ENCODE data around the gene KAT7.

KAT7 gene

DNA sequence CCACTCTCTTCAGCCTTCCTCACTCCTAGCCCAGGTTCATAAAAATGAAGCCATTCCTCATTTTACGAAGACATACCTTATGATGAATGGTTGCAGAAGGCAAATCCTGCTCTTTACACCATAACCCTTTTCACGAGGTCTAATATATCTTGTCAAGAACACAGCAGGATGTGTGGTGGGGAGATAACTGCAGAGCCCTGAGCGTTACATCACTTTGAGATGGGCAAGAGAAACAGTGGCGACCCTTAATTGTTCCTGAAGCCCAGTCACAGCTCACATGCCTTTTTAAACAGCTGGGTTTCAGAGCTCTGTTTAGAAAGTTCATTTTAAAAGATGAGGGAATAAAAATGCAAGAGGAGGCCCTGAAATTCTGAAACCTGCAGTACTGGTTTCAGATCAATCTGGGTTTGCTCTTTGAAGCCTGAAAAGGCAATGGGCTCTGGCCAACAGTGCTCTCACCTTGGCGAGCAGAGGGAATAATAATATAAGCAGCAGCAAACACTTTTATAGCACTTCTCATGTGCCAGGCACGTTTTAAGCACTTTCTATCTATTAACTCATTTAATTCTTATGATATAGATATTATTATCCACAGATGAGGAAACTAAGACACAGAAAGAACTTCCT is 27.4 kb upstream of the KAT7 start:
- DNase-seq: peak; percentile 52

DNA sequence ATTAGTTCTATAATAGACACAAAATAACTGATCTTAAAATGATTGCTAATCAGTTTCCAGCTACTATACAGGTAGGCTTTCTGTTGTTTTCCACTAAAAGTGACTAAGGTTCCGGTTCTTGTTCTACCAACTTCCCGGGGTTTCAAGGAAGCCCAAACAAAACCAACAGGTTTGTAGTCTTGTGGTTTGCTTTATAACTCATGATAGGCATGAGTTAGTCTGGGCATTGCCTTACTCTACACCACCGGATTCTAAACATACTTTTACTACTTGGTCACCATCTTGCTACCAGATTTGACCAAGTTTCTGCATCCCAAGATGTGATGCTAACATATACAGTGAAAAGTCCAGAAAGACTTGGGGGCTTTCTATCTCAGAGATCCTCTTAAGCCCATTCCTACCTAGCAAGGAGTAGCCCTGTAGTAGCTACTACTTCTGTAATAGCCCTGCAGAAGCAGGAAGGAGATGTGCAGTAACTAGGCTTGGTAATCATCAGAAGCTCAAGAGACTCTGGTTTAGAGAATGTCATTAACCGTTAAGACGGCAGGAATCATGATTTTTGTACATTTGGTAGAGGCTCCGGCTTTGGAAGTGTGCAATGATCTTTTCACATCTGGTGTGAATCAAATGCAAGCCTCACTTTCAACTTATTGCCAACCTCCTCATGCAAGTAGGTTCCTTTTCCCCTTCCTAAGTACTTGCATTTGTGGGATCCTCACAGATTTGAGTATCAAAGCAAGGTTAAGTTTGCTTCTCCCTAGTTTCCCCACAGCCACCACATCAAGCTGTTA is 26.1 kb upstream of the KAT7 start:
- no peak for DNase-seq

- peak; percentile 99 for DNase-seq
These were observed 24.5 kb upstream of the KAT7 start, which contains the start of gene FAM117A for GRCh38 chr17:49763735-49764558. Gene FAM117A, minus strand, starts transcription at chr17:49764131. Its CDS starts 44 bp downstream, at chr17:49764087.

DNA sequence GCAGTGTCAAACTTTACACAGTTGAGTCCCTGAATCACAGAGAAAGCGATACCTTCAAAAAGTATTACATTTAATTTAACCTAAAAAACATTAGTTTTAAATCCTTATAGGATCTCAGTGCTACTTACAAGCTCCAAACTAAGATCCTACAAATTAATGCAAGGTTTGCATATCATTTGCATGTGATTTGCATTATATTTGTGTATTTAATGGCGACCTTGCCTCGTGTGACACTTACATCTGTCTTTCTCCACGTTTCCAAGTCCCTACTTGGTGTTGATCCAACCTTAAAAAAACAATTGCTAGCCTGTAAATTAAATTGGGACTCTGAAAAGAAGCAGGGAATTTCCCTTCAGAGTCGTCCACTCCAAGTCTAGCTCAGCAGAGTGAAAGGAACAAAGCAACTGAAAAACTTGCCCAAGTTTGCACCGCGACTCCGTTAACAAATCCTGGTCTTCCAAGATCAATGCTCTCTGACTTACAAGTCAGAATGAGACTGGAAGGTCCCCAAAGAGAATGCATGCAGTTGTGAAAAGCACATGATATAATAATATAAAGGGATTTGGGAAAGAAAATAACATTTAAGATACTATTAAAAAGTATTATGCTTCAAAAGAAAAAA is 23.8 kb upstream of the KAT7 start:
- DNase-seq: no peak

GRCh38 chr17:49766918-49767530 is 21.5 kb upstream of the KAT7 start:
- DNase-seq: no peak

DNA sequence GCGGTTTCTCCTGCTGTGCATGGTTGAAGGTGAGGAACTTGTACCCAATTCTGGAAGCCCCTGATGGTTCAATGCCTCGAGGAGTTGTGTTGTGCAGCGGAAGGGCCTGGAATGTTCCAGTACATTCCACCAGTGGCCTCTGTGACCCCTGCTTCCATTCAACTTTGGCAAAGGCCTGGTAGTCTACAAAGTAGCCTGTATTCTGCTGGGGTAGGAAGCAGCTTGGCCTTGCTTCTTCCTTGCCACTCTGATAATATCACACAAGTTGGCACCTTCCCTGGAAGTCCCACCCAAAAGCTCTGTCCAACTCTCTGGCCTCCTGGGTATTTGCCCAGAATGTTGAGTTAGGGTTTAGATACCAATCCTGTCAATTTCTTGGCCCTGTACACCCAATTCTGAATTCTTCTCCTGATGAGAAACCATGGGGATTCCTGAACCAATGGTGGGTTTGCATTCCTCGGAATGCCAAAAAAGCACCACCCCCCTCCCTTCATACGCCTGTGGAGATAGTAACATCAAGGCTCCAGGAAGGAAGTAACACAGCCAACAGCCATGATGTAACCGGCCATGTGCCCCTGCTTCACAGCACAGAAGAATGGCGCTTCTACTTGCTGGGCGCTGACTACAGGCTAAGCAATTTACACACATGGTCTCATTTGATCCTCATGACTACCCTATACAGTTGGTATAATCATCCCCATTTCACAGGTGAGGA is 12.8 kb upstream of the KAT7 start:
- no peak for DNase-seq

DNA sequence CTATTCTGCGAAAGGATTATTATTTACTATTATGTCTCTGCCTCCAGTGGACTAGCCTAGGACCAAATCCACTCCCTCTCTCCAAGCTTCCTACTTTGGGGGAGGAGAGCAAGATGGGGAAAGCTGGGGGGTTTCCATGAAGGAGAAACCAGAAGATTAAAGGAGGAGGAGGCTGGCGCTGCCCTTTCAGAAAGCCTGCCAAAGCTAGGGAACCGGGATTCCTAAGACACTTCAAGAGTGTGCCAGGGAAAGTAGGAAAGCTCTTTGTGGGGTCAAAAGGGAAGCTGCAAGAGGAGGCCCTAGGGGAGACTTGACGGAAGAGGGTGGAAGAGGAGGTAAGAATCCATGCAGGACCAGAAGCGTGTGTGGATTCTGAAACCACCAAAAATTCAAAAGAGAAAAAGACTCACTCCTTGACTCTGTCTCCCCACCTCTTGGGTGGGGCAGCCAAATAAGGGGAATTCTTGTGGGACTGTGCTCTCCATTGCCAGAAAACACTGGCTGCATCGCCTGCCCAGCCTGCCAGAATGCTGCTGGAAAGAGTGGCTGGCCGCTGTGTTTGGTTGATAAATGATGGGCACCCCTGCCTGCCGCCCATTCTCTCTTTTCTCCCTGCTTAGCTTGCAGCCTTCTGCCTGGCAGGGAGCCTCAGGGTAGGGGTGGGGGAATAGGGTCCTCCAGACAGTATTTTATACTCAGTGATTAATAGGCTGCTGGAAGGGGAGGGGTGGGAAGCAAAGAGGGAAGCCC is 11.8 kb upstream of the KAT7 start:
- DNase-seq: no peak

GRCh38 chr17:49777563-49777962 is 10.9 kb upstream of the KAT7 start:
- DNase-seq: no peak

- no peak for DNase-seq
These were observed 9.2 kb upstream of the KAT7 start for GRCh38 chr17:49779156-49779738.

DNA sequence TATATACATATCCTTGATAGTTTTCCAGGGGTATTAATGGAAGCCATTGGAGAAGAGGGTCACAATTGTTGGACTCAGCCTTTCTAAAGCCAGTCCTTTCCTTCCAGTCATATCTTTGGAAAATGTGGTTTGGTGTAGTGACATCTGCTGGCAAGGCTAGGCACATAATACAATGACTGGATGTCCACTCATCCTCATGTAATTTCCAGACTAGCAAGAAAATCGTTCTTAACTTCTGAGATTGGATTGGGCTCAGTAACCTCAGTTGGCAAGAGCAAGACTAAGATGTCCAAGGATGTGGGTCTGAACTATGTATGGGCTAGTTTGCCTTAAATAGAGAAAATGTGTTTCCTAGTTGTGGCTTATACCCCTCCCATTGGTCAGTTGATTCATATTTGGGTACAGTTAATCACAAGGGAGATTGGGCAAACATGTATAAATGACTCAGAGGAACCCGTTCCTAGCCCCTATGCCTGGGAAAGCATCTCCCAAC is 8.7 kb upstream of the KAT7 start:
- DNase-seq: peak; percentile 70

- DNase-seq: peak; percentile 24
These were observed 5.3 kb upstream of the KAT7 start for GRCh38 chr17:49783071-49783715.

GRCh38 chr17:49783791-49784190 is 4.7 kb upstream of the KAT7 start:
- no peak for DNase-seq

GRCh38 chr17:49784636-49785035 is 3.8 kb upstream of the KAT7 start:
- no peak for DNase-seq

DNA sequence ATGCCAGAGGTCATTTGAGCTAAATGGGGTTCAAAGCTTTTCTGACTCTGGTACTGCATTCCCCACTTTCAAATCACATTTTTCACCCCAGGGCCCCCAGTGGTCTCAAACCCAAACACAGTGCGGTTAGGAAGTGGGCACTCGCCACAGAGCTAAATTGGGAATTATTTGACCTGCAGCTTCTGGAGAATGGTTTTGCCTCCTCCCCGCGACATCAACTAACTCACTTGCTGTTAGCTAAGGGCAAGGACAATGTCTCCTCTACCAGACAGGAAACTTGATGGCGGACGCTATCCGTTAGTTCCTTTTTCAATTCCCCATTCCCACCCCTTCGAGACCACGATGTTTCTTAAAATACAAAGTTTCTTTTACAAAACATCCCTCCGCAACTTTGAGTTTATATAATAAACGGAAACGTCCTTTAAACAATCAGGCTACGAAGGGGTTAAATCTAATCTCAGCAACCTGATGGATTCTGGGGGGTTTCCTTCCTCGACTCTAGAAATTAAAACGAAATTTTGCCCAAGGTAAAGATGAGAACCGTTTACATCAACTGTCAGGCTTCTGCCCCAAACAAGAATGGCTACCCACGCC is 500 bp upstream of the KAT7 start:
- no peak for DNase-seq

DNA sequence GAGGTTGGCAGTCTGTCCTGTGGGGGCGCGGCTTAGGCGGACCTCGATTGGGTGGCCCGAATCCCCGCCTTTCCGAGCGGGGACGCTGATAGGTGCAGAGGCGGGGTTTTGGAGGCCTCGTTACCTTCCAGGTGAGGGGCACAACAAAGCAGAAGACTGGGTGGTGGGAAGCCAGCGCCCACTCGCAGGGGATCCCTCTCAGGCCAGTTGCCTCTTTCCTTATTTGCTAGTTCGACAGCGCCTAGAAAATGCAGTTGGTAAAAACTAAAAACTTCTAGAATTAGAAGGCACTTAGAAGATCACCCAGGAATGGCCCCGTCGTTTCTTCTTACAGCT is 730 bp downstream of the KAT7 start:
- no peak for DNase-seq

GRCh38 chr17:49793309-49793708 is 4.8 kb downstream of the KAT7 start:
- DNase-seq: no peak

DNA sequence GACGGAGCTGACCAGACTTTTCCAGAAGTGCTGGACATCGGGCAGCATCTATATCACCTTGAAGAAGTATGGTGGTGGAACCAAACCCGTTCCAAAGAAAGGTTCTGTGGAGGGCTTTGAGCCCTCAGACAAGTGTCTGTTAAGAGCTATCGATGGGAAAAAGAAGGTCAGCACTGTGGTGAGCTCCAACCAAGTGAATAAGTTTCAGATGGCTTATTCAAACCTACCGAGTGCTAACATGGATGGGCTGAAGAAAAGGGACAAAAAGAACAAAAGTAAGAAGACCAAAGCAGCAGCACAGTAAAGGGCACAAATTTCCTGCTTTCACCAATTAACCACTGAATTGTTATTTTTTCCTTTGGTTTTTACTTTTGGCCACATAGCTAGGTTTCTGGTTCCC is 6.9 kb downstream of the KAT7 start:
- DNase-seq: no peak

DNA sequence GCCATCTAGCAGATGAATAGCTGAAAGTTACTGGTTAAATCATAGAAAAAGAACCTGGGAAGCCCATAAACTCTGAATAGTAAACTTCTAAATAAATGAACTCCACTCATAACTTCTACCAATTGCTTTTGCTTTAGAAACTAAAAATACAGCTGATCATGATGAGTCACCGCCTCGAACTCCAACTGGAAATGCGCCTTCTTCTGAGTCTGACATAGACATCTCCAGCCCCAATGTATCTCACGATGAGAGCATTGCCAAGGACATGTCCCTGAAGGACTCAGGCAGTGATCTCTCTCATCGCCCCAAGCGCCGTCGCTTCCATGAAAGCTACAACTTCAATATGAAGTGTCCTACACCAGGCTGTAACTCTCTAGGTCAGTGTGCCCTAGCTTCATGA is 9.7 kb downstream of the KAT7 start:
- no peak for DNase-seq

- no peak for DNase-seq
These were observed 10.3 kb downstream of the KAT7 start for GRCh38 chr17:49798738-49799137.

DNA sequence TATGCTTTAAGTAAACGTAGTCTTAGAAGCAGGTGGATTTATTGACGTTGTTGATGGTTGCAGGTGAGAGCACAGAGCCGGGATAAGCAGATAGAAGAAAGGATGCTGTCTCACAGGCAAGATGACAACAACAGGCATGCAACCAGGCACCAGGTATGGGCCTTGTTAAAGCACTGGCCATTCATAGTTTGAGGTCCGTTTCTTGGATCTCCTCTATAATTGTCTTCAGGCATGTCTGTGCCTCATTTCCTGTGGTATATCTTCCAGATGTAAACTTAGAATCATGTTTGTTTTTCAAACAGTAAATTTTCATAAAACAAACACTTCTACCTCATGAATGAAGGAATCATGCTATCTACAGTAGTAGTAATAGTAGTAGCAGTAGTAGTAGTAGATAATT is 20.6 kb downstream of the KAT7 start:
- DNase-seq: no peak
